Astrocyte (in vitro differentiated cells and primary cell): ENCODE data around the gene NCOA1.

Experiments used
- EZH2 ChIP-seq: IDR thresholded peaks from 2 replicates; pipeline ENCODE4 v1.6.1; 2012; ENCODE audit warnings: mild to moderate bottlenecking, low read length, inconsistent platforms; ENCODE audit not compliant: insufficient read depth
- TF ChIP-seq, protein P1 (sequence below): IDR thresholded peaks from 2 replicates; pipeline ENCODE4 v1.5.1; 2011; ENCODE audit warnings: low read depth, mild to moderate bottlenecking, inconsistent platforms, low read length, moderate library complexity; ENCODE audit not compliant: insufficient read depth

DNA sequence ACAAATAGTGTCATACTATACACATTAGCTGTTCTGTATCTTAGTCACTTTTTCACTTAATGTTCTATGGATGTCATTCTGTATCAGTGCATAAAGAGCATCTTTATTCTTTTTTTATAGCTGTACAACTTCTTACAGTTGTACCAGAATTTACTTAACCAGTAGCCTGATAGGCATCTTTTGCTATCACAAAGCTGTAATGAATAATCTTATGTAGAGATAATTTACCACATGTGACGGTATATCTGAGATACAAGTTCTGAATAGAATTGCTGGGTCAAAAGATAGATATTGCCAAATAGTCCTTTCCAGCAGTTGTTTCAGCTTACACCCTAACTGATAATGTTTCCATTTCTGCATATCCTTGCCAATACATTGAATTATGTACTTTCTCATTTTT, 232.1 kb downstream of the NCOA1 start:
- TF ChIP-seq, protein P1, sequence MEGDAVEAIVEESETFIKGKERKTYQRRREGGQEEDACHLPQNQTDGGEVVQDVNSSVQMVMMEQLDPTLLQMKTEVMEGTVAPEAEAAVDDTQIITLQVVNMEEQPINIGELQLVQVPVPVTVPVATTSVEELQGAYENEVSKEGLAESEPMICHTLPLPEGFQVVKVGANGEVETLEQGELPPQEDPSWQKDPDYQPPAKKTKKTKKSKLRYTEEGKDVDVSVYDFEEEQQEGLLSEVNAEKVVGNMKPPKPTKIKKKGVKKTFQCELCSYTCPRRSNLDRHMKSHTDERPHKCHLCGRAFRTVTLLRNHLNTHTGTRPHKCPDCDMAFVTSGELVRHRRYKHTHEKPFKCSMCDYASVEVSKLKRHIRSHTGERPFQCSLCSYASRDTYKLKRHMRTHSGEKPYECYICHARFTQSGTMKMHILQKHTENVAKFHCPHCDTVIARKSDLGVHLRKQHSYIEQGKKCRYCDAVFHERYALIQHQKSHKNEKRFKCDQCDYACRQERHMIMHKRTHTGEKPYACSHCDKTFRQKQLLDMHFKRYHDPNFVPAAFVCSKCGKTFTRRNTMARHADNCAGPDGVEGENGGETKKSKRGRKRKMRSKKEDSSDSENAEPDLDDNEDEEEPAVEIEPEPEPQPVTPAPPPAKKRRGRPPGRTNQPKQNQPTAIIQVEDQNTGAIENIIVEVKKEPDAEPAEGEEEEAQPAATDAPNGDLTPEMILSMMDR: no peak
- no peak for TF ChIP-seq EZH2
